Activated naive CD4-positive, alpha-beta T cell treated with anti-CD3 and anti-CD28 coated beads, Interleukin-2, amount 50 U/mL, for 72 hours (primary cell): ENCODE data around the gene CDH2. TPM values are rescaled to one million over a fixed set of nuclear protein-coding genes. Genes with fewer than 3 reads are reported as not detected.

Experiments
- ATAC-seq, 2 donors: fragments of 150-1000 bp; cut with Tn5 transposase; 2 replicates each; pipeline ENCODE4 v1.10.0; 2021; ENCODE audit warnings: mild to moderate bottlenecking in 2 of 2, moderate library complexity in 2 of 2
- DNase-seq, 2 donors: peaks; one replicate each; pipeline ENCODE4 v3.0.0; 2021 to 2022; ENCODE audit warnings: low spot score in 2 of 2
- H3K27ac Mint-ChIP-seq, 2 donors: one replicate each; pipeline ENCODE4 v1.8.0; 2022; ENCODE audit warnings: mild to moderate bottlenecking in 2 of 2, mixed read lengths in 2 of 2
- H3K36me3 Mint-ChIP-seq, 2 donors: one replicate each; pipeline ENCODE4 v1.8.0; 2022; ENCODE audit warnings: mixed read lengths in 2 of 2
- H3K9me3 Mint-ChIP-seq, 2 donors: one replicate each; pipeline ENCODE4 v1.8.0; 2022; ENCODE audit warnings: mixed read lengths in 2 of 2
- total RNA-seq, 2 donors: library from RNA; stranded (reverse); gene quantifications; one replicate each; pipeline ENCODE4 v1.2.3, GENCODE V29; 2022

The CDH2 gene
- total RNA-seq, 2 donors from 2014 or later = 0.05 to 0.23 TPM

DNA sequence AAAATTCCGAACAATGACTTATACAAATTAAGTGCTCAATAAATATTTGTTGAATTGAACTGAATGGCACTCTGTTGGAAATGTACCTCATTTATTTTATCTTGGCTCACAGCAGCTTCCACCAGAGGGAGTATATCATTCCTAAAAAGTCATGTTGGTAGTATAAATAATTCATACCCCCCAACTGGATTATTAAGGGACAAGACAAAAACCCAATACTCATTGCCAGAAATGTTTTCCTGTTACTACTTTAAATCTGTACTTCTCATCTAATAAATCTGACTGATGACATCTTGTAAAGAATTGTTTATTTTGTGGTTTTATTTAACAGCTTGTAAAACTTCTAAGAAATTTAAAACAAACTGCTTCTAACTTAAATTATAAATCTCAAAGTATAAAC is 163.9 kb downstream of the CDH2 start:
- H3K36me3 Mint-ChIP-seq = no peaks in the 10 kb centered on the region
- no peak overlapping the region for H3K27ac Mint-ChIP-seq
- DNase-seq (no peak), ATAC-seq (no peak)
- H3K9me3 Mint-ChIP-seq = peaks cover 9 to 17% of the 10 kb centered on the region in 2 donors

DNA sequence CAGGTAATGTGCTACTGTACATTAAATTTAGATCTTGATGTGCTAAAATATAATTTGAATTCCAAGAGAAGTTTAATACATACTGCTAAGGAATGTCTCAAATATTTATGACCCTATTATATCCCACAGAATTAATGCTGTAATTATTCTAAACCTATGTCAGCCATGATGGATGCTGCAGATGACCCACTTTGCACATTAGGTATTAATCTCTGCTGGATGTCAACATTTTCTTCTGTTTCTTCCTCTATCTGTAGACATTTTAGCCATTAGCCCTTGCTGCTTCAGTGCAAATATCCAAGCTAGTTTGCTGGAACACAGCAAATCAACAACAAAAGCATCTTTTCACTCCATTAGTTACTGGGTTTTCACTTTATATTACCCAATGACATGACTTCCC is 164.6 kb downstream of the CDH2 start:
- H3K27ac Mint-ChIP-seq = no peak overlapping the region
- ATAC-seq = no peak
- peaks cover 5 to 9% of the 10 kb centered on the region in 2 donors for H3K9me3 Mint-ChIP-seq
- no peak for DNase-seq
- H3K36me3 Mint-ChIP-seq = no peaks in the 10 kb centered on the region

DNA sequence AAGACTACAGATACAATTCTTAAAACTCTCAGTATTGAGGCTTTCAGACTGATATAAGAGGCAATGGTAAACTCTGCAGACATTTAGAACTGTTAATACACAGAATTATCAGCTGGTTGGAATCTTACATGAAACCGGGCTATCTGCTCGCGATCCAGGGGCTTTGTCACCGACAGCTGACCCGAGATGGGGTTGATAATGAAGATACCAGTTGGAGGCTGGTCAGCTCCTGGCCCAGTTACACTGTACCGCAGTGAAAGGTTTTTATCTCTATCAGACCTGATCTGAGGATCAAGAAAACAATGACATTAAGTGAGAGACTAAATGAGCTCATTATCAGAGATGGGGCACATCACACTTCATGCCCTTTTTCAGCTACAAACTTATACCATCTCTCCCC is 167.3 kb downstream of the CDH2 start:
- ATAC-seq (no peak), DNase-seq (no peak)
- H3K9me3 Mint-ChIP-seq = peaks cover 0 to 5% of the 10 kb centered on the region in 2 donors
- no peaks in the 10 kb centered on the region for H3K36me3 Mint-ChIP-seq
- H3K27ac Mint-ChIP-seq = no peak overlapping the region

DNA sequence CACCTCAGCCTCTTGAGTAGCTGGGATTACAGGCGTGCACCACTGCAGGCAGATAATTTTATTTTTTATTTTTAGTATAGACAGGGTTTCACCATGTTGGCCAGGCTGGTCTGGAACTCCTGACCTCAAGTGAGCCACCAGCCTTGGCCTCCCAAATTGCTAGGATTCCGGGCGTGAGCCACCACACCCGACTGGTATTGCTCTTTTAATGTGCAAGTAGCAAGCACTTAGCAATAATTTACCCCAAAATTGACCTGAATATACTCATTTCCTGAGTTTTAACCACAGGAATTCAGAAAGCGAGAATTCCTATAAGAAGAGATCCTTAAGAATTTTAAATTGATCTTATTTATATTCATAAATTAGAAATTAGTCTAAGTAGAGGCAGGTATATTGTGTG is 169.1 kb downstream of the CDH2 start:
- Mint-ChIP-seq H3K27ac (no peak overlapping the region), H3K36me3 (no peaks in the 10 kb centered on the region)

DNA sequence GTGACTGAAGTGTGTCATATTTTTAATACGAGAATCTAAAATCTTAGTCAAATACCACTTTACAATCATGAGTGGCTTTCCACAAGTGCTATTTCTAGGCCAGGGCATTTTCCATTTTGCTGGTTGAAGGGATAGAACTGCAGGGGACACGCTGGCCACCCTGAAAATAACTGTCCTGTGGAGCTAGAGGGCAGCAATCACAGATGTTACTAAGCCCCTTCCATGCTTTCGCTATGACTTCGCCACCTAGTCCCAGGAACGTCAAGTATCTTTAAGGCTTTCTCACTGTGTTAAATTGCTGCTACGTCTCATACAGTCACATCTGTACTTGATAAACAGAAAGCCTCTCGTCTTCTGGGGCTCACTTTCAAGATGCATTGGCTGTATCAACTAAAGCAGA is 171.8 kb downstream of the CDH2 start:
- ATAC-seq (no peak), DNase-seq (no peak)
- Mint-ChIP-seq H3K9me3 (peaks cover 8% of the 10 kb centered on the region in 2 donors), H3K36me3 (no peaks in the 10 kb centered on the region), H3K27ac (no peak overlapping the region)

More for the DNA sequence above, 169.1 kb downstream of the CDH2 start:
- no peak for DNase-seq
- ATAC-seq = no peak
- peaks cover 4 to 5% of the 10 kb centered on the region in 2 donors for H3K9me3 Mint-ChIP-seq

DNA sequence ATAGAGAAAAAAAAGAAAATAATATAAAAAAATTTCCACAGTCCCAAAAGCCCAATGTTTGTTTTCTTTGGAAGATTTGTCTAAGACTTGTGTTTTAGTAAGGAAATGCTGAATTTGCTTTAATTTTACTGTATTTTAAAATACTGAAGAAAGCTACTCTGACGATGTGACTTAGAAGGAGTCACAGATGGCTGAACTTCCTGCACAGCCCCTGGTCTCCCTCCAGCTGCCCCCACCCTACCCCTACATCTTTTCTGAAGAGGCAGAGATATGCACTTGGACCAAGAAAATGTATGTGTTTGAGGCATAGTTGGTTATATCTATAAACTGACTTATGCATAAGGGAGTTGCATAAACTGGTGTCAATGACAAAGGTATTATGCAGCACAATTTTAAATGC is 172.3 kb downstream of the CDH2 start:
- H3K9me3 Mint-ChIP-seq = peaks cover 8% of the 10 kb centered on the region in 2 donors
- H3K27ac Mint-ChIP-seq = no peak overlapping the region
- H3K36me3 Mint-ChIP-seq = no peaks in the 10 kb centered on the region
- ATAC-seq = no peak
- no peak for DNase-seq

DNA sequence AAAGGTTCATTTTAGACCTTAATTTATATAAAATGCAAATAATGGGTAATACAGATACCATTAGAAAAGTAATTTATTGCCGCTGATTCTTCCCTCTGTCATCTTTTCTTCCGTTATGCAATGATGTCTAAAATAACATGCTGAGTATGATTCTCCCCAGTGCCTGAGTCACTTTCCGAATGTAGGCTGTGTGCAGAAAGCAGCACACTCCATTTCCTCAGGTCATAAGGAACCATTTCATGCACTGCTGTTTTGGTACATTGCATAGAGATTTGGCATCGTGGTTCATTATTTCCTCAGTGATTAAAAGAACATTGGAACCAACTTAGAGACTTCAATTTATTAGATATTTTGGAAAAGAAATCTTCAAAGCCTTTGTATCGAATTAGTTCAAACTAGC is 173.5 kb downstream of the CDH2 start:
- H3K36me3 Mint-ChIP-seq = no peaks in the 10 kb centered on the region

GRCh38 chr18:28002841-28003240 is 174.1 kb downstream of the CDH2 start:
- Mint-ChIP-seq H3K9me3 (peaks cover 12 to 16% of the 10 kb centered on the region in 2 donors), H3K27ac (no peak overlapping the region), H3K36me3 (no peaks in the 10 kb centered on the region)
- no peak for DNase-seq
- no peak for ATAC-seq

More for the DNA sequence above, 173.5 kb downstream of the CDH2 start:
- DNase-seq = no peak
- no peak for ATAC-seq
- H3K27ac Mint-ChIP-seq = no peak overlapping the region
- peaks cover 12 to 14% of the 10 kb centered on the region in 2 donors for H3K9me3 Mint-ChIP-seq

- ATAC-seq (no peak), DNase-seq (no peak)
- peaks cover 9 to 10% of the 10 kb centered on the region in 2 donors for H3K9me3 Mint-ChIP-seq
- H3K36me3 Mint-ChIP-seq = no peaks in the 10 kb centered on the region
- H3K27ac Mint-ChIP-seq = no peak overlapping the region
Observed at GRCh38 chr18:27996801-27997272, 180.1 kb downstream of the CDH2 start.

- no peak overlapping the region for H3K27ac Mint-ChIP-seq
- peaks cover 8 to 13% of the 10 kb centered on the region in 2 donors for H3K9me3 Mint-ChIP-seq
- no peaks in the 10 kb centered on the region for H3K36me3 Mint-ChIP-seq
- no peak for ATAC-seq
- no peak for DNase-seq
Observed at GRCh38 chr18:27995770-27996502, 181.0 kb downstream of the CDH2 start.

GRCh38 chr18:27994571-27994970 is 182.4 kb downstream of the CDH2 start:
- DNase-seq (no peak), ATAC-seq (no peak)
- H3K36me3 Mint-ChIP-seq = no peaks in the 10 kb centered on the region
- no peak overlapping the region for H3K27ac Mint-ChIP-seq
- peaks cover 8 to 13% of the 10 kb centered on the region in 2 donors for H3K9me3 Mint-ChIP-seq

DNA sequence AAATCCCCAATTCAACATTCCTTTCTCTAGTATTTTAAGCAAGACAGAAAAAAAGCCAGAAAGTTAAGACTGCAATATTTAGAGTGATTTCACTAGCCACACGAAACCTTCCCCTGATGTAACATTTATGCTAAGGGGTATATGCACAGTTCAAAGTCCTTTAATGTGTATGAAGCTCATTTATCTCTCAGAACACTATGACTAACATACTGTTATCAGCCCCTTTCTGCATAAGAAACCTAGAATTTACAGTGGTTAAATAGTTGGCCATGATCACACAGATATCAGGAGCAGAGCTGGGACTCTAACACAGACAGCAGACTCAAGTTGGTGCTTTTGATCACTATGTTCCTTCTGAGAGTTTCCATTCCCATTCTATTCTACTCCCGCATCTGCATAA is 185.5 kb downstream of the CDH2 start:
- ATAC-seq (no peak), DNase-seq (no peak)
- Mint-ChIP-seq H3K9me3 (peaks cover 3 to 6% of the 10 kb centered on the region in 2 donors), H3K27ac (no peak overlapping the region), H3K36me3 (no peaks in the 10 kb centered on the region)

GRCh38 chr18:27985832-27986231 is 191.1 kb downstream of the CDH2 start:
- Mint-ChIP-seq H3K27ac (no peak overlapping the region), H3K36me3 (no peaks in the 10 kb centered on the region), H3K9me3 (peaks cover 8 to 14% of the 10 kb centered on the region in 2 donors)
- DNase-seq = no peak
- ATAC-seq = no peak

DNA sequence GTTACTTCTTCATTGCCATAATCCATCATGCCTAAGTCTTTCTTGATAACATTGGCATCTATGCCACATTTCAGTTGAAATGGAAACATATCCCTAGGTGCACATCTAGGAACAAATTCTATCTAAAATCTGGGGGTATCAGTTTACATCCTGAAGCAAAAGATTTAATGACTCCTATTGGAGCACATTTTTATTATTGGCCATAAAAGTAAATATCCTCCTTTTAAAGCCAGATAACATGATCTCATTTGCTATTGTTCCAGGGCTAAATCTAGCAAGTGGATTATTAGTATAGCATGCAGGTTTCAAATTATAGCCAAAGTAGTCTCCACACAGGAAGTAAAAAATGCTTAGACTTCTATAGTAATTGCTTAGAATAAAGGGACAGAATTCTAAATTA is 193.2 kb downstream of the CDH2 start:
- DNase-seq (no peak), ATAC-seq (no peak)
- Mint-ChIP-seq H3K27ac (no peak overlapping the region), H3K9me3 (peaks cover 15 to 26% of the 10 kb centered on the region in 2 donors), H3K36me3 (no peaks in the 10 kb centered on the region)

DNA sequence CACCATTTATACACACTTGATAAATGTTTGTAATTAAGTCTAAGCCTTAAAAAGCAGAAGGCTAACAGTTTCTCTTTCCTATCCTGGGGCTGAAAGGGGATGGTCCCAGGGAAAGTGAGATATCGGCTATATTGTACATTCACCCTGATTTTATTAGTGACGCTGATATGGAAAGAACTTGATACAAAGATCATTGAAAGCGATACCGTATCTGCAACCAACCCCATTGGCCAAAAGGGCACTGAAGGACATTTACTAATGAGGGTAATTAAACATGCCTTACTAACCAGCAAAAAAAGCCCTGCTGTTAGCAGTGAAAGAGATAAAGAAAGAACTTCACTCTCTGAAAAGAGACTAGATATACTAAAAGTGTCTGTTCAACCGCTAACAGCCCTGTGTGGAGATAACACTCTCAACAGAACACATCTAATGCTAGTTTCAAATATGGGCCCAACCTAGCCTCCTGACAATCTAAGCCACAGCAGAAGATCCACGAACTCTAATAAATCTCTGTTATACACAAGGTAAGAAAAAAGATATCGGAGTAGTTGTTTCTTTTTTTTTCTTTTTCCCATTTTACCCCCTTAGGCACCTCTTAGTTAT is 200.0 kb downstream of the CDH2 start:
- Mint-ChIP-seq H3K36me3 (no peaks in the 10 kb centered on the region), H3K9me3 (peaks cover 13 to 14% of the 10 kb centered on the region in 2 donors), H3K27ac (no peak overlapping the region)
- no peak for ATAC-seq
- DNase-seq = no peak

GRCh38 chr18:27970321-27970720 is 206.6 kb downstream of the CDH2 start:
- H3K27ac Mint-ChIP-seq = no peak overlapping the region
- no peak for DNase-seq
- peaks cover 8 to 12% of the 10 kb centered on the region in 2 donors for H3K9me3 Mint-ChIP-seq
- no peak for ATAC-seq
- H3K36me3 Mint-ChIP-seq = no peaks in the 10 kb centered on the region

GRCh38 chr18:27969206-27969605 is 207.7 kb downstream of the CDH2 start:
- no peak for DNase-seq
- no peak for ATAC-seq
- Mint-ChIP-seq H3K9me3 (peaks cover 12% of the 10 kb centered on the region in 2 donors), H3K27ac (no peak overlapping the region), H3K36me3 (no peaks in the 10 kb centered on the region)
